GM21529 (cell line): Measurements from ENCODE around the gene EPN2.

Experiments
- ATAC-seq: cut with Tn5 transposase; IDR thresholded peaks from one replicate; pipeline ENCODE4 v1.9.1; 2021; ENCODE audit not compliant: unreplicated experiment

Gene EPN2

GRCh38 chr17:19378416-19379360 is 141.5 kb downstream of the EPN2 start, which contains the start of gene MAPK7:
TSS of gene MAPK7 (plus strand) at chr17:19378498. CDS start at chr17:19378901, 403 bp downstream.
- peak; percentile 12 for ATAC-seq

DNA sequence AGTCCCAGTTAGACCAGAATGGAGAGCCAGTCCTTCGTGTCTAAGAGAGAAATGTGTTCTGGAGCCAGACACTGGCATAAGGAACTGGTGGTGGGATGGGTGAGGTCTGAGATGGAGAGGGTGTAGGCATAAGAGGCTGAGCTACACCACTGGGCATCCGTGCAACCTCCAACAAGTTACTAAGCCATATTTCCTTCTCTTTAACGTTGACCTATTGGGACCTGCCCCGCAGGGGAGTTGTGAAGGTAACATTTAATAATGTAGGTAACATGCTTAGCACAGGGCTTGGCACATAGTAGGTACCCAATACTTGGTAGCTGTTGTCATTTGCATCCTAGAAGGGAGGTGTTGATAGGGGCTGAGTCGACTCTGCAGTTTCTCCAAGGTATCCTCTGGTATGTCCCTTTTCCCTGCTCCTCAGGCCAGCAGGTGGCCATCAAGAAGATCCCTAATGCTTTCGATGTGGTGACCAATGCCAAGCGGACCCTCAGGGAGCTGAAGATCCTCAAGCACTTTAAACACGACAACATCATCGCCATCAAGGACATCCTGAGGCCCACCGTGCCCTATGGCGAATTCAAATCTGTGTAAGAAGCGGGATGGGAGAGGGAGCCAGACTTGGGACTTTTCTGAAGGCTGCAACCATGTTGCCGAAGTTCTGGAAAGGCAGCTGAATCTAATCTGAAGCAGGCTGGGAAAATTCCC is 142.3 kb downstream of the EPN2 start:
- no peak for ATAC-seq

- ATAC-seq: no peak
These were observed 143.5 kb downstream of the EPN2 start for GRCh38 chr17:19380481-19381301.

GRCh38 chr17:19381361-19381740 is 144.2 kb downstream of the EPN2 start:
- ATAC-seq: no peak

DNA sequence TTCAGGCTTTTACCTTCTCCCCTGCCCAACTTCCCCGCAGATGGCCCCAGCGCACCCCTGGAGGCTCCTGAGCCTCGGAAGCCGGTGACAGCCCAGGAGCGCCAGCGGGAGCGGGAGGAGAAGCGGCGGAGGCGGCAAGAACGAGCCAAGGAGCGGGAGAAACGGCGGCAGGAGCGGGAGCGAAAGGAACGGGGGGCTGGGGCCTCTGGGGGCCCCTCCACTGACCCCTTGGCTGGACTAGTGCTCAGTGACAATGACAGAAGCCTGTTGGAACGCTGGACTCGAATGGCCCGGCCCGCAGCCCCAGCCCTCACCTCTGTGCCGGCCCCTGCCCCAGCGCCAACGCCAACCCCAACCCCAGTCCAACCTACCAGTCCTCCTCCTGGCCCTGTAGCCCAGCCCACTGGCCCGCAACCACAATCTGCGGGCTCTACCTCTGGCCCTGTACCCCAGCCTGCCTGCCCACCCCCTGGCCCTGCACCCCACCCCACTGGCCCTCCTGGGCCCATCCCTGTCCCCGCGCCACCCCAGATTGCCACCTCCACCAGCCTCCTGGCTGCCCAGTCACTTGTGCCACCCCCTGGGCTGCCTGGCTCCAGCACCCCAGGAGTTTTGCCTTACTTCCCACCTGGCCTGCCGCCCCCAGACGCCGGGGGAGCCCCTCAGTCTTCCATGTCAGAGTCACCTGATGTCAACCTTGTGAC is 144.7 kb downstream of the EPN2 start:
- ATAC-seq: no peak

DNA sequence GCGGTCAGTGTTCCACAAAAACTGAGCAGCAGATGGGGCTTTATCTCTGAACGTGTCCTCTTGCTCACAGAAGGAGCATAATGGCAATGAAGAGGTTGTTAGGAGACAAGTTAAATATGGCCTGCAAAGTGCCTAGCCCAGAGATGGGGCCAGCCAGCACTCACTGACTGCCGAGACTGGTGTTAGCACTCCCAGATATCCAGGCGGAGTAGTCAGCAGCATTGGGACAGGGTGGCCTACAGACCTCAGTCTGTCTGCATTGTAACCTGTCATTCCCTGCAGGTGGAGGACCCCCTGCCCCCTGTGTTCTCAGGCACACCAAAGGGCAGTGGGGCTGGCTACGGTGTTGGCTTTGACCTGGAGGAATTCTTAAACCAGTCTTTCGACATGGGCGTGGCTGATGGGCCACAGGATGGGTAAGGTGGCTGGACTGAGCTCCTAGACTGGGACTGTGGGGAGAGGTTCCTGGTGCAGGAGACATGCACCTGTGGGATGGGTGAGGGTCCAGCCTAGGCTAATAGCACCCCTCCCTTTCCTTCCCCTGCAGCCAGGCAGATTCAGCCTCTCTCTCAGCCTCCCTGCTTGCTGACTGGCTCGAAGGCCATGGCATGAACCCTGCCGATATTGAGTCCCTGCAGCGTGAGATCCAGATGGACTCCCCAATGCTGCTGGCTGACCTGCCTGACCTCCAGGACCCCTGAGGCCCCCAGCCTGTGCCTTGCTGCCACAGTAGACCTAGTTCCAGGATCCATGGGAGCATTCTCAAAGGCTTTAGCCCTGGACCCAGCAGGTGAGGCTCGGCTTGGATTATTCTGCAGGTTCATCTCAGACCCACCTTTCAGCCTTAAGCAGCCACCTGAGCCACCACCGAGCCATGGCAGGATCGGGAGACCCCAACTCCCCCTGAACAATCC is 145.6 kb downstream of the EPN2 start:
- no peak for ATAC-seq

DNA sequence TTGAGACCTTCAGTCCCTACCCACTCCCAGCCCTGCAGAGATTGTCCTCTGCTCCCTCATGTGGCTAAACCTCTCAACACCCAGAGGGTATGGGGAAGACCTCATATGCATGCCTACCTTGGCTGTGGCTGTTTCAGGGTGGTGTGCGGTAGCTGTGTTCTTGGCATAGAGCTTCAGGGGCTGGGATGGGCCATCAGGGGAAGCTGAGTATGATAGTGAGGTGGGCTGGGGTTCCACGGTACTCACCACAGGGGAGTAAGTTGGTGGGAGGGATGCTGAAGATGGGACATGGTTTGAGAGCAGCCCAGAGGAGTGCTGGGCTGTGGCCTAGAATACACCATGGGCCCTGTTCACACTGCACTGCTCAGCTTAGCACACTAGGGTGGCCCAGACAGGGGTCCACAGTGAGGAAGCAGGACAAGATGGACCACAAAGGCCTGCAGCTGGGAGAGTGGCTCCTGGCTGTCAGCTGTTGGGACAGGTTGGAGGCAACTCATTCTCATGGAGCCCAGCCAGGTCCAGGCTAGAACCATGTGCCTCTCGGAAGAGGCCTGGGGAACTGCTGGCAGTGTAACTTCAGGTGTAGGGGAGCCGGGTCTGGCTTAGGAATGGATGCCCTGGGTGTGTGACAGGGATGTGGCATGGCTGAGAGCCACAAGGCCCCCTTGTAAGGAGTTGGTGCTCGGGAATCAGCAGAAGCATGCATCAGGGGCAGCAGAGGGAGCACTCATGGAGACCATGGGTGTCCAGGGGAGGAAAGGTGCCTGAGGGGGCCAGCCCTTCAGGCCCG is 146.7 kb downstream of the EPN2 start:
- ATAC-seq: no peak

- ATAC-seq: no peak
These were observed 147.7 kb downstream of the EPN2 start for GRCh38 chr17:19384723-19385391.

DNA sequence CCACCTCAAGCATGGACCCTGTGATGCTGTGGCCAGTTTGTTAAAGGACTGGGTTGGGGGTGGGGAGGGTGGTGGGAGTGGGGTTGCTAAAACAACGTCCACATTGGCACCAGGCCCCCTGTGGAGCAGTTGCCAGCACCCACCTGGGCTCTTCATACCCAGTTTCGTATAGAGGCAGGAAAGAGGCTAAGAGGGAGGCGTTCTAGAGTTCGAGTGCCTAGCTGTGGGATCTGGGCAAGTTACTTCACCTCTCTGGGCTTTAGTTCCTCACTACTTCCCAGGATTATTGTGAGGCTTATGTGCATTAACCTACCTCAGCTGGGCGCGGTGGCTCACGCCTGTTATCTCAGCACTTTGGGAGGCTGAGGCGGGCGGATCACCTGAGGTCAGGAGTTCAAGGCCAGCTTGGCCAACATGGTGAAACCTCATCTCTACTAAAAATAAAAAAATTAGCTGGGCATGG is 148.4 kb downstream of the EPN2 start:
- no peak for ATAC-seq
